HG03565 (cell line): ENCODE results near the gene SAMD4A.

Source experiments
- ATAC-seq: cut with Tn5 transposase; IDR thresholded peaks from one replicate; pipeline ENCODE4 v1.9.1; 2021; ENCODE audit warnings: mild to moderate bottlenecking, moderate library complexity; ENCODE audit not compliant: unreplicated experiment

SAMD4A gene

DNA sequence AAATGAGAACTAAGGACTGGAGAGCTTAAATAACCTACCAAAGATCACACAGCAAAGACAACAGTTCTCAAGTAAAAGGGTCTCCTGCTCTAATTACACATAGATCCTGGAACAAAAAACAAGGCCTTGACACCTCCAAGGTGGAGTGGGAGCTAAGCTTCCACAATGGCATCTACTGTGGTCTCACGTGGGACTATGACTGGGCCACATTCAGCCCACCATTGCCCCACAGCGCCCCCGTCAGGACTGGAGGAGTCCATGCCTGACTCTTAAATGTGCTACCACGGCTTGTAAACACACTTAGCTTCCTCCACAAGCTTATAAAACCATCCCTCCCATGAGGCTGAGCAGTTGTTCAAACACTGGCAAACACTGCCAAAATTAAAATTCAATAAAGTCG, 247.1 kb downstream of the SAMD4A start:
- no peak for ATAC-seq

GRCh38 chr14:54815016-54815415, 248.1 kb downstream of the SAMD4A start:
- no peak for ATAC-seq

- no peak for ATAC-seq
These were observed 248.6 kb downstream of the SAMD4A start for GRCh38 chr14:54815515-54815914.

GRCh38 chr14:54816450-54816849, 249.5 kb downstream of the SAMD4A start:
- no peak for ATAC-seq

GRCh38 chr14:54817506-54817905, 250.6 kb downstream of the SAMD4A start:
- ATAC-seq = no peak

- no peak for ATAC-seq
These were observed 251.5 kb downstream of the SAMD4A start for GRCh38 chr14:54818201-54819133.

GRCh38 chr14:54822685-54823084, 255.8 kb downstream of the SAMD4A start:
- ATAC-seq = no peak

GRCh38 chr14:54823757-54824549, 257.0 kb downstream of the SAMD4A start:
- no peak for ATAC-seq

DNA sequence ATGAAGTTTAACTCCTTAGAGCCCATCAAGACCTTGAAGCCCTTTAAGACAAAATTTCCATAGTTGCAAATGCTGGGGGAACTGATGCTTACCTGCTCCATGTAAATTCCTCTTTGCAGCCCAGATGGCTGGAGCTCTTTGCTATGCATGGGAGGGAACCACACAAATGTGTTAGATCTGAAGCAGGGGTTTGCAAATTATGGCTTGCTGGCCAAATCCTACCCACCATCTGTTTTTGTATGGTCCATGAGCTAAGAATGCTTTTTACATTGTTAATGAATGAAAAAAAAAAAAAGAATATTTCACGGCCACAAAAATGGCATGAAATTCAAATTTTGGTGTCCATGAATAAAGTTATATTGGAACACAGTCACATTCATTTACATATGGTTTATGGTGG, 261.1 kb downstream of the SAMD4A start:
- ATAC-seq = no peak

GRCh38 chr14:54829486-54830224, 262.7 kb downstream of the SAMD4A start:
- ATAC-seq = no peak

GRCh38 chr14:54830650-54831049, 263.7 kb downstream of the SAMD4A start:
- ATAC-seq = no peak

- ATAC-seq = no peak
These were observed 267.2 kb downstream of the SAMD4A start for GRCh38 chr14:54834081-54834480.

DNA sequence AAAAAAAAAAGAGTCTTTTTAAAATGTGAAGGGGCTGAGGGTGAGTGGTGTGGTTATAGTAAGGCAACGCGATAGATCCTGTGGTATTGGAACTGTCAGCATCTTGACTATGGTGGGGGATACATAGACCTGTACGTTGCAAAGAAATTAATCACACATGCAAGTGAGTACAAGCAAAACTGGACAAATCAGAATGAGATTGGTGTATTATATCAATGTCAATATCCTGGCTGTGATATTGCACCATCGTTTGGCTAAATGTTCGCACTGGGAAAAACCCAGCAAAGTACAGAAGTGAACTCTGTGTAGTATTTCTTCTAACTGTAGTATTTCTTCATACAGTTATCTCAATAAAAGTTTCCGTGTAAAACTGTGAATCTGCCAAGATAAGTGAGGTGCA, 267.8 kb downstream of the SAMD4A start:
- no peak for ATAC-seq

- no peak for ATAC-seq
These were observed 269.3 kb downstream of the SAMD4A start for GRCh38 chr14:54836231-54836630.

DNA sequence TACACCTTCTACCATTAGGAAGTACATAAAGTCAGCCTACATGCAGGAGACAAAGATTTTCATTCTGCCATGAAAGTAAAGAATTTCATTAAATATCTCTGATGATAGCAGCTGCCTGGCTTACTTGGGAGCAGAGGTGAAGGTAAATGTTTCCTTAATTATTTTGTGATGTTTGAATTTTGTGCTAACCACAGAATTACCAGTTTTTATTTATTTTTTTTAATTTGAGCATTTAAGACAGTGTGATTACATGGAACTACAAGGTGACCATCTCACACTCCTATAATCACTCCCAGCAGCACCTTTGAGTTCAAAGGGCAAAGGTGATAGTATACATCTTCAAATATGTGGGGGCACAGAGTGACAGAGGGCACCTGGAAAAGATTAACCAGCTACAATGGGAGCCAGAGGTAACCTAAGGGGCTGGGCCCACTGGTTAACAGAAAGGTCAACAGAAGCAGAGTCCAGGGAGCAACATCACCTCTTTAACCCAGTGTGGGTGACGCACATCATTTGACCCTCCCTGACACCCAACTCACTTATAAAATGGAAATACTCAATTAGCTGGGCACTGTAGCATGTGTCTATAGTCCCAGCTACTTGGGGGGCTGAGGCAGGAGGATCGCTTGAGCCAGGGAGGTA, 270.7 kb downstream of the SAMD4A start:
- ATAC-seq = no peak

- ATAC-seq = no peak
These were observed 272.1 kb downstream of the SAMD4A start for GRCh38 chr14:54838931-54839512.

- ATAC-seq = no peak
These were observed 272.8 kb downstream of the SAMD4A start for GRCh38 chr14:54839701-54840119.

DNA sequence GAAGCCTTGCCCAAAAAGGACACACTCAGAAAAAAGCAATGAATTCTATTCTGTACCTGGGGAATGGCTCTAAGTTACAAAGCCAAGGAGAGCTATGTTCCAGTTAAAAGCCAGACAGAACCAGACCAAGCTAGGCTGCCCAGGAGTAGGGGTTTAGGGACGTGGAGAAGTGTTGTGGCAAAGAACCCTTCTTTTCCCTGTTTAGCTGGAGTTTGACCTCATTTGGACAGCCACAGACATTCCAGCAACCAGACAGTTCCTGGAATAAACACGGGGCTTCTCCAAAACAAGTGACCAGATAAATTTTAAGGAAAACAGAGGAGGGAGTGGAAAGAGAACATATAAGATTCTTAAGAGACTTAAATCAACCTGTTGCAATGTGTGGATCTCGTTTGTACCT, 273.4 kb downstream of the SAMD4A start:
- no peak for ATAC-seq

GRCh38 chr14:54840798-54841197, 273.9 kb downstream of the SAMD4A start:
- ATAC-seq = no peak
